Measurements from ENCODE around the gene ERC2. TPM values are rescaled to one million over a fixed set of nuclear protein-coding genes. Genes with fewer than 3 reads are reported as not detected.

Gene ERC2
- total RNA-seq, 1 donor from 2014 or later: 0.65 TPM

- no peak for DNase-seq (ENCODE audit: low spot score)
- Mint-ChIP-seq H3K4me3 (ENCODE audit: unreplicated experiment) (no peak overlapping the region), H3K27ac (ENCODE audit: unreplicated experiment) (no peak overlapping the region), H3K27me3 (ENCODE audit: low read depth) (no peaks in the 10 kb centered on the region), H3K36me3 (ENCODE audit: low read depth) (no peaks in the 10 kb centered on the region), H3K4me1 (ENCODE audit: low read depth) (no peaks in the 10 kb centered on the region), H3K9me3 (ENCODE audit: low read depth) (peaks cover under 1% of the 10 kb centered on the region)
- no peak for TF ChIP-seq CTCF (IDR thresholded peaks at IDR 0.05)
Measured at GRCh38 chr3:55585856-55586255, 882.4 kb downstream of the ERC2 start.

DNA sequence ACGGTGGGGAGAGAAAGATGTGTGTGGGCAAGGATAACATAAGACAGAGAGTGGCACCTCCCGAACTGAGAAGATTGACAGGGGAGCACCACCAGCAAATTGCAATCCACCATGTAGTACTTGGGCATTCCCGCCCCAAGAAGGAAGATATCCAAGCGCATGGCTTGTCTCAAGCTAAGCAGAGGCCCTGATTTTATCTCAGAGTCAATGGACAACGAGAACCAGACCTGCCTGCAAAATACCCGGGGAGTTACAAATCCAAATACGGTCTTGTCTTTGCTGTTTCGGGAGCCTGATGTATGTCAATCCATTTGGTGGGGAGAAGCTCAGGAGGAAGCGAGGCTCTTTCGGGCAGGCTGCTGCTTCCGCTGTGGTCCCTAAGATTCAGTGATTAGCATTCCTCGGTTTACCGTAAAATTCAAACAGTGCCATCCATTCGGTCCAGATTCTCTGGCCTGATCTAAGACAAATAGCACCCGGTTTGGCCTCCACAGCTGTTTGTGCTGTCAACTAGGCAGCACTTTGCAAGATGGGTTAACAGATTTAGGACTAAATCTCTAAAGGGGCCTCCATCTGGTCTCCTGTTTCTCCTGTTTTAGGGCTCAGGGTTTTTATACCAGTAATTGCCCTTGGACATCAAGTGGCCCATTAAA is 883.4 kb downstream of the ERC2 start:
- no peak for TF ChIP-seq CTCF (IDR thresholded peaks at IDR 0.05)
- Mint-ChIP-seq H3K4me1 (ENCODE audit: low read depth) (no peaks in the 10 kb centered on the region), H3K27ac (ENCODE audit: unreplicated experiment) (no peak overlapping the region), H3K4me3 (ENCODE audit: unreplicated experiment) (no peak overlapping the region), H3K27me3 (ENCODE audit: low read depth) (no peaks in the 10 kb centered on the region), H3K36me3 (ENCODE audit: low read depth) (peaks cover 2% of the 10 kb centered on the region), H3K9me3 (ENCODE audit: low read depth) (peaks cover 4% of the 10 kb centered on the region)
- DNase-seq (ENCODE audit: low spot score): no peak

DNA sequence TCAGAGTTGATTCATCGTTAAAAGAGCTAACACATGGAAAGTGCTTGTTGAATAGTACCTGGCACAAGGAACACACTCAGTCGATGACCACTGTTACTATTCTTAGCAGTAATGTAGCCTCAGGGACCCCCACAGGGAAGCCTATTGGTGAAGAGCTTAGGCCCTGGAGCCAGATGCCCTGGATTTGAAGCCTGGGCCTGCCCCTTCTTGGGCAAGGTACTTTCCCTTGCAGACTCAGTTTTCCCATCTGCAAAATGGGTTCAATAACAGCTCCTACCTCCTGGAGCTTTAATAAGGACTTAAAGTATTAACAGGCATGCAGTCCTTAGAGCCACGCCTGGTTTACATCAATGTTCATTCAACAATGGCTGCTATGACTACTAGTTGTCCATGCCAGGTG is 884.2 kb downstream of the ERC2 start:
- TF ChIP-seq CTCF (IDR thresholded peaks at IDR 0.05): no peak
- peaks cover 4% of the 10 kb centered on the region for H3K9me3 Mint-ChIP-seq (ENCODE audit: low read depth)
- no peak overlapping the region for H3K4me3 Mint-ChIP-seq (ENCODE audit: unreplicated experiment)

DNA sequence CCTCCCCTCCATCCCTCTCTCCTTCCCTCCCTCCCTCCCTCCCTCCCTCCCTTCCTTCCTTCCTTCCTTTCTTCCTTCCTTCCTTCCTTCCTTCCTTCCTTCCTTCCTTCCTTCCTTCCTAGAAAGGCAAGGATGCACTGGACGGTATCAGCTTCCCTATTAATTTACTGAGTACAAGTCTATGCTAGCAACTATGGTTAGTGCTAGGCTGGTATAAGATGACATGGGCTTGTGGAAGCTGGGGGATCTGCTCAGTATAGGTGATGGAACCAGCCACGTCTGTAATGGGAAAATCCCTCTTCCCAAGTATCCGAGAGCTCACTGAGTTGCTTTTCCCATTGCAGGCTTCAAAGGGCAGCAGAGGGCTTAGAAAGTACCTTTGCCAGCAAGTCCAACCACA is 884.8 kb downstream of the ERC2 start:
- TF ChIP-seq CTCF (IDR thresholded peaks at IDR 0.05): no peak
- H3K36me3 Mint-ChIP-seq (ENCODE audit: low read depth): peaks cover 2% of the 10 kb centered on the region
- no peaks in the 10 kb centered on the region for H3K27me3 Mint-ChIP-seq (ENCODE audit: low read depth)
- DNase-seq (ENCODE audit: low spot score): no peak
- H3K27ac Mint-ChIP-seq (ENCODE audit: unreplicated experiment): no peak overlapping the region
- H3K4me3 Mint-ChIP-seq (ENCODE audit: unreplicated experiment): no peak overlapping the region
- no peaks in the 10 kb centered on the region for H3K4me1 Mint-ChIP-seq (ENCODE audit: low read depth)
- H3K9me3 Mint-ChIP-seq (ENCODE audit: low read depth): peaks cover 5% of the 10 kb centered on the region

More for the DNA sequence above, 884.2 kb downstream of the ERC2 start:
- H3K27ac Mint-ChIP-seq (ENCODE audit: unreplicated experiment): no peak overlapping the region
- H3K4me1 Mint-ChIP-seq (ENCODE audit: low read depth): no peaks in the 10 kb centered on the region
- peaks cover 2% of the 10 kb centered on the region for H3K36me3 Mint-ChIP-seq (ENCODE audit: low read depth)
- DNase-seq (ENCODE audit: low spot score): no peak
- no peaks in the 10 kb centered on the region for H3K27me3 Mint-ChIP-seq (ENCODE audit: low read depth)

- no peak for DNase-seq (ENCODE audit: low spot score)
- H3K36me3 Mint-ChIP-seq (ENCODE audit: low read depth): peaks cover 4% of the 10 kb centered on the region
- no peaks in the 10 kb centered on the region for H3K4me1 Mint-ChIP-seq (ENCODE audit: low read depth)
- TF ChIP-seq CTCF (IDR thresholded peaks at IDR 0.05): no peak
- H3K27ac Mint-ChIP-seq (ENCODE audit: unreplicated experiment): no peak overlapping the region
- H3K4me3 Mint-ChIP-seq (ENCODE audit: unreplicated experiment): no peak overlapping the region
- no peaks in the 10 kb centered on the region for H3K27me3 Mint-ChIP-seq (ENCODE audit: low read depth)
- peaks cover 8% of the 10 kb centered on the region for H3K9me3 Mint-ChIP-seq (ENCODE audit: low read depth)
Measured at GRCh38 chr3:55579496-55579895, 888.8 kb downstream of the ERC2 start.

All from chondrocyte (in vitro differentiated cells).